HG03045 (cell line): ENCODE measurements around the gene ATE1.

ENCODE experiments used
- ATAC-seq: cut with Tn5 transposase; IDR thresholded peaks from one replicate; pipeline ENCODE4 v1.9.1; 2021; ENCODE audit warnings: mild to moderate bottlenecking, moderate library complexity; ENCODE audit not compliant: unreplicated experiment

ATE1 gene

DNA sequence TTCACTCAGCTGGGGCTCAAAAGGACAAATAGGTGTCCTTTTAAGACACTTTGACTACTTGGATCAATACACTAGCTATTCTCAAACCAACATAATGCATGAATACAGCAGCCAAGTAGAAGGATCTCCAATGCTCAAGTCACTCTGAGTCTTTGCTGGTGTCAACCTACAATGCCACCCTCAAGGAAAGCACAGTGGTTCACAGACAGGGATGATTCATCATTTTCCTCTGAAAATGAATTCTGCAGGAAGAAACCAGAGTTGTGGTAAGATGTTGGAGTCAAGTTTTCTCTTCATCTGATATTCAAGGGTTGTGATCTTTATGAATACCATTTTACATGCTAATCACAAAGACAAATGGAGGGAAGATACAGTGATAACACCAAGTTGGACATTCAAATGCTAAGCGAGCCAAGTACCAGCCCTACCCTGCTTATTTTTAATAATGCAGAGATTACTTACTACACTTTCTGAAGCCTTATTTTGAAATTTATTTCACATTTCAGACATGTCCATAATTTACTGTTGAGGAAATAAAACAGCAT, 186.5 kb downstream of the ATE1 start:
- ATAC-seq: no peak

DNA sequence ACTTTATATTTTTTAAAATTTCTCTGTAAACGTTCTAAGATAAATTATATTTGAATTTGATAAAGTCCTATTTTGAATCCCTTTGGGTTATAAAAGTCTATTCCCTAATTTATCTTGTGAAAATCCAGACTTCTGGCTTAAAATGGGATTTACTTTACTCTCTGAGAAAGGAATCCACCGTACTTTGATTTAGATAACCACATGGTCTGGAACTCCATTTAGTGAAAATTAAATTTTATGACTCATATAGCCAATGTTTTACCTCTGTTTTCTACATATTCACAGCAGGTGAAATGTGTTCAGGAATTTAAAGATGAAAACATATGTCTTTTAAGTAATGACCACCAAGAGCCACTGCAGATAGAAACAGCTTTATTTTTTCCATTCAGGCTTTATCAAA, 187.8 kb downstream of the ATE1 start:
- no peak for ATAC-seq

DNA sequence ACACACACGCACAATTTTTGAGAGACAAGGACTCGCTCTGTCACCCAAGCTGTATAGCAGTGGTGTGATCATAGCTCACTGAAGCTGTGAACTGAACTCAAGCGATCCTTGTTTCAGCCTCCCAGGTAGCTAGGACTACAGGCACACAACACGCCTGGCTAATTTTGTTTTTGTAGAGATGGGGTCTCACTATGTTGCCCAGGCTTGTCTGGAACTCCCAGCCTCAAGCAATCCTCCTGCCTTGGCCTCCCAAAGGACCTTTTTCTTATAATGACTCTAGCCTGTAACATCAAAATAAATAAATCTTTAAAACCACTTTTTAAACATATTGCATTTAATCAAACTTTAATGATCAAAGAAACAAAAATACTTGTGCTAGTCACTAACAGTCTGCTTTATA, 188.7 kb downstream of the ATE1 start:
- ATAC-seq: no peak

DNA sequence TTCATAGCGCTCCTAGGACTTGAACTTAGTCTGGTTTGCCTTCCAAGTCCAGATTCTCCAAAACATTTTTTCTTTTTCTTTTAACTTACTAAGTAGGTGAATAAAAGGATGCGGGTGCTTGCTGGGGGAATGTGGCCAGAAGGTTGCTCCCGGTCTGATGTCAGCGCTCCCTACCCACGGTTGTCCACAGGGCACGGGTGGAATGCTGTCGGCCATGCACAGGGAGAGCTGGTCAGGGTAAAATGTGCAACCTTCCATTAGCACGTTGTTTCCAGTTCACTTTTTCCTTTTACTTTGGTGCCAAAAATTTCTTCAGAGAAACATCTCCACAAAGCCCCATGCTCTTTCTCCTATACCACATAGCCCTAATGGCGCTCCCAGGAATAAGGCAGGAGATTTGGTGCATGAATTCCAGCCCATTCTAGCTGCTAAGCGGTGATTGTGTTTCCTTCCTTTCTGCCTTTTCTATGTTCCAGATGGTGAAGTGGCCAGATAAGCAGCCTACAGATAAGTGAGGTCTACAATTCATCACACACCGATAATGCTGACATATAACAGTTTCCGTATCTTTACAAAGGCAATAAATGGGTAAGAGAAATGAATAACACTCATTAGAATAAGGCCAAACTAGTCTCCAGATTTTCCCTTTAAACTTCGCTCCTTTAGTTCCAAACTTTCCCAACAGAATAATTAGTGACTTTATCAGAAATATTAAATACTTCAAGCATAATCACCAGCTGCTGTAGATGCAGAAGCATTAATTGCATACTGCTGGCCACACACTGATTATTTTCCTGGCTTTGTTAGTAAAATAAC, 191.3 kb downstream of the ATE1 start:
- ATAC-seq: no peak

DNA sequence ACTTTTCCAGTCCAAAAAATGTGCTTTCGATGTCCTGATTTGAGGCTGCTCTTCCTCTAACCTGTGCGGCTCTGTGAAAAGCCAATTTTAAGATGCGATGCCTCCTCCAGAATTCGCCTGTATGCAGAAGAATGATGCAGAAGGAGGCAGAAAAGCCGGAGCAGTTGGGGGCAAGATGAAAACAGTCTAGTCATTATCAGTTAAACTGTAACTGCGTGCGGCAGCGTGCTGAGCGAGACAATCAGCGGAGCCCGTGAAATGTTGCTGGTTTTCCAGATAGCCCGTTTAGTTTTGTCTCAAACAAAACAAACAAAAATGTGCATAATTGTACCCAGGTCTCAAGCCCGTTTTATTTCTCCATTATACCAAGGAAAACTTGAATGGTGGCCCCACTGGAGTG, 192.6 kb downstream of the ATE1 start:
- ATAC-seq: no peak

DNA sequence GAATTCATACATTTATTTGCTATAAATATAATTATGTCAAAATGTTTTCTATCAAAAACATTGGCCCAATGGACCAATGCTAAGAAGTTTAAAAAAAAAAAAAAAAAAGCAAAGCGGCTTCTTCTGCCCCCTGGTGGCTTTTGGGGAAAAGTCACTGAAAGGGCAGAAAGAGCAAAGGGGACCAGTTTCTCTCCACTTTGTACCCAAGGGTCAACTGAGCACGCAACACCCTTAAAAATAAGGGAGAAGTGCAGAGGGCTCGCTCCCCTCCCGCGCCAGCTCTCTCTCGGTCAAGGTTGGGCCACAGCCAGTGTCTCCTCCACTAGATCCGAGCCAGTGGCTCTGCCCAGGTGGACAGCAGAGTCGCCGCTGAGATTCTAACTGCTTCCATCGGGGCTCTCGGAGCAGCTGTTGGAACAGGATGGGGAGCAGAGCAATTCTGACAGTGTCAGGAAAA, 193.2 kb downstream of the ATE1 start:
- no peak for ATAC-seq

DNA sequence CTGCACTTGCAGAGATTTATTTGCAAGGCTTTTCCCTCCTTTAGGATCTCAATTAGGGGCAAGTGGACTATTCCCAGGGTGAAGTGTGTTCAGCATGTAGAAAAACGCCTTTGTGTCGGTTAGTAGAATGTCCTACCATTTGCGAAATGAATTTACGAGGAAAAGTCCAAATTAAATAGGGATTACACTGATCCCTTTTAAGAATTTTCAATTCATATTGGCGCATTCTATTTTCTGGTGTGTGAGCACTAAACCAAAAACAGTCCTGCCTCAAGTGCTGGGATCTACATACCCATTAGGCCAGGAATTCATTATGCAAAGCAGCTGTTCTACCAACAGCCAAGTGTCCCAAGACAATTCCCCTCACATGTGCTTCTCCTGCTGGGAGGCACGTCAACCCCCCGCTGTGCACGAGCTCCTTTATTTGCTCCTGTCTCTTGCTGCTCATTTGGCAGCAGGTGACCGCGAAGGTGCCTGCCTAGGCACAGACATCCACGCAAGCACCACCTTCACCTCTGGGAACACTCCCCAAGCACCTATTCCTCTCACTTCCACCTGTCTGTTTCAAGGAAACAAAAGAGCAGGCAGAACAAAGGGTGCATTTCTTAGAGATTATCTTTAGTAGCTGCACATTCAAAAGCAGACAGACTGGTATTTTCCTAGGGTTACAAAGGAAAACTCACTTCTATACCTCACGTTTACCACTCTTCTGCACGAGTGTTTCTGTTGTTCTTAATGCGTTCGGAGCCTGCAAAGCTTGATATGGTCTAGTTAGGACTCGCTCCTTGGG, 195.0 kb downstream of the ATE1 start:
- ATAC-seq: no peak

DNA sequence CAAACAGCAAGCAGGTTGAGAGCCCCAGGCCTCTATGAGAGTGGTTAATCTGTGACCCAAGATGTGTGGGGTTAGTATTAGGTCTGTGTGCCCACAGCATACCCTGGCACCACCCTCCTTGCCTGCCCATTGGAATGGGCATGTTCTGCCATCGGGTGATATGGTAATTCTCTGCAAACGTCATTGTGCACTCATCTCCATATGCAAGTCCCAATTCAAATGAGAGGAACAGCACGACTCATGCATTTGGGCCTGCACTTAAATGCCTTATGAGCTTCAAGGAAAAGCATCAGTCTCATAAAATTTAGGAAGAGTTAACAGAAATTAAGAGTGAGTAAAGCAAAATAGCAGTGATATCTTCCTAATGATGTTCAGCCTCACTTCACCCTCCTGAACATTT, 195.7 kb downstream of the ATE1 start:
- ATAC-seq: no peak

DNA sequence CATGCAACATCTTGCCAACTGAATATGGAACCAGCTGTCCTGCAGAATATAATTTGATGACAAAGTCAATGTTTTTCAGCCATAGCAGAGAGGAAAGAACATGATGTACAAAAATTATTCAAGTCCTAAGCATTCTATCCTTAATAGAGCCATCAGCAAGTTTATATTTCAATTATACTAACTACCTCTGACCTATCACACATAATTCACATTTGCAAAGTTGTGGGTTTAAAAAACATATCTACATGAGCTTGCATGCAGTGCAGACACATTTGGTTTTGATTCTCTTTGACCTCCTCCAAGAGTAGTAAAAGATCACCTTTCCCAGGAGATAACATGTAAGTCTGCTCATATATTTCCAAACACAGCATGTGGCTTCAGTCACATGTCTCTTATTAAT, 203.5 kb downstream of the ATE1 start:
- no peak for ATAC-seq

DNA sequence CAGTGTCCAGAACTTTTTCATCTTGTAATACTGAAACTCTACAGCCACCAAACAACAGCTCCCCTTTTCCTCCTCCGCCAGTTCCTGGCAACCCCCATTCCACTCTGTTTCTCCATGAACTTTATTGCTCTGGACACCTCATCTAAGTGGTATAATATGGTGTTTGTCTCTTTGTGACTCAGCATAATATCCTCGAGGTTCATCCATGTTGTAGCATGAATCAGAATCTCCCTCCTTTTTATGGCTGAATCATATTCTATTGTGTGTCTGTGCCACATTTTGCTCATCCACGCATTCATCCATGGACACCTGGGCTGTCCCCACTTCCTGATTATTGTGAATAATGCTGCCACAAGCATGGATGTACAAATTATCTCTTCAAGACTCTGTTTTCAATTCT, 205.2 kb downstream of the ATE1 start:
- ATAC-seq: no peak

DNA sequence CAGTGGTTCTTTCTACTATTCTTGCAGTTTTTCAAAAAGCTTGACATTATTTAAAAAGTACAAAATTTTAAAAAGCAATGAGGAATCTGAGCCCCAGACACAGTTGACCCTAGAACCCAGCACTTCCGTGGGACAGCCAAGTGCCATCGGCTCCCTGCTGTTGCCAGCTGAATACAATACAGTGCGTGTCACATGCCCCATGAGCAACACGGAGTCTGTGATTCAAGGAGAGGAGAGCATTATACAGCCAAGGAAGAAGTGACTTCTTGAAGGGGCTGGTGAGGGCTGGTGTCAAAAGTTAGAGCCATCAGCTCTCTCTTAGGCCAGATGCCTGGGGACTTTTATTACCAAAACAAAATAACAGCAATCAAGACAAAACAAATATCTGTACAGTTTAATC, 206.6 kb downstream of the ATE1 start:
- no peak for ATAC-seq

DNA sequence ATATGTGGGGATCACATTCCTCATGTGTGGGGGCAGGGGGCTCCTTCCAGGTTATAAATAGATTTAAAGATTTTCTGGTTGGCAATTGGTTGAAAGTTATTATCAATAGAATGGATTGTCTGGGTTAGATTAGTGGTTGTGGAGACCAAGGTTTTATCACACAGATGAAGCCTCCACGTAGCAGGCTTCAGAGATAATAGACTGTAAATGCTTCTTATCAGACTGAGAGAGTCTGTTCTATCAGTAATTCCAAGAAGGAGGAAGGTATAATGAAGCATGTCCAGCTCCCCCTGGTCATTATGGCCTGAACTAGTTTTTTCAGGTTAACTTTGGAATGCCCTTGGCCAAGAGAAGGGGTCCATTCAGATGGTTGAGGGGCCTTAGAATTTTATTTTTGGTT, 211.9 kb downstream of the ATE1 start:
- no peak for ATAC-seq

DNA sequence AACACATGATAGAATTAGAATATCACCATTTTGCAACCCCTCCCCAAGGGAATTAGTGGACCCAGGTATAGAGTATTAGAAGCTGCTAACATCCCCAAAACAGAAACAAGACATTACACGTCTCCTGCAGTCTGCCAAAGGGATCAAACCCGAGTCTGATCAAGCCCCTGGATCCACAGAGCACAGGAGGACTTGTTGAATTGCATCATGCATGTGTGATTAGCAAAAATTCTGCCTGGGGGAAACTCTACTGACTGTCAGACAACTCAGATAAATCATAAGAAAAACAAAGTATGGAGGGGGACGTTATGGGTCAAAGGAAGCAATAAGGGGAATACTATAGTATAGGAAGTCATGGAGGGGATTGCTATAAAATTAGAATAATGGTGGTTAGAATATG, 212.8 kb downstream of the ATE1 start:
- ATAC-seq: no peak

DNA sequence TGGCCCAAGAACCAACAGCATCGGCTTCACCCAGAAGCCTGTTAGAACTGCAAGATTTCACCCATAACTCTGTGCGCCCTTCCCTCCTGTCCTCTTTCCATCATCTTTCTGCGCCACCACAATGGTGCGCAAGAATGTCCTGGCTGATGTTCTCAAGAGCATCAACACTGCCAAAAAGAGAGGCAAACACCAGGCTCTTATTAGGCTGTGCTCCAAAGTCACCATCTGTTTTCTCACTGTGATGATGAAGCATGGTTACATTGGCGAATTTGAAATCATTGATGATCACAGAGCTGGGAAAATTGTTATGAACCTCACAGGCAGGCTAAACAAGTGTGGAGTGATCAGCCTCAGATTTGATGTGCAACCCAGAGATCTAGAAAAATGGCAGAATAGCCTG, 214.3 kb downstream of the ATE1 start:
- ATAC-seq: no peak

DNA sequence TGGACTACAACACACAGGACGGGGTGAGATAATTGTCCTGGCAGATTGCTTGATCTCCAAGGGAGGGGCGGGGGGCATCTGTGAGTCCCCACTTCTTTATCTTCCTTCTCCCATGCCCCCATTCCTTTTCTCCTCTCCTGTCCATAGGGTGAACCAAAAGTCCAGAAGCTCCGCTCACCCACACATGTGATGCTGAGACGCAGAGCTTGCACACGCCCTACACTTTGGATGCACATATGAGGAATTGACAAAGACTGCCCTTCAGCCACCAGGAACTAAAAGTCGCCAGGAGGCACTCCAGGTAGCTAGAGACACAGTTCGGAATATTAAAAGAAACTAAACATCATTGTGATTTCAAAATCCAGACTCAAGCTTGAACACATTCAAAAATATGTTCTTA, 216.9 kb downstream of the ATE1 start:
- no peak for ATAC-seq

DNA sequence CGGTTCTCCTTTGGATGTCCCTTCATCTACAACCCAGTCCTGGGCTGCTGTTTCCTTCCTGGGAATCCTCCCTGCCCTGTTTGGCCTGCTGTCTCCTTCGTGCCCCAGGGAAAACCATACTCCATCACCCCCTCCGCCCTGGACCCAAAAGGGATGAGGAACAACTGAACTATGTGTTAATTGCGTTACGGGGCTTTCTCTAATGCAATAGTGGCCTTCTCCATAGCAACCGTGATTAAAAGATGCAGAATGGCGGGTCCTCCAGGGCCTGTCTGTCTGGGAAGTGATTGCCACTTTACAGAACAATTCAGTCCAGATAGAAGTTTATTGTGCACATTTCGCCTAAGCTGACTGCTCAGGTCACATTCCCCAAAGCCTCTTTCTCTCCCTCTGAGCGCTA, 217.6 kb downstream of the ATE1 start:
- no peak for ATAC-seq

DNA sequence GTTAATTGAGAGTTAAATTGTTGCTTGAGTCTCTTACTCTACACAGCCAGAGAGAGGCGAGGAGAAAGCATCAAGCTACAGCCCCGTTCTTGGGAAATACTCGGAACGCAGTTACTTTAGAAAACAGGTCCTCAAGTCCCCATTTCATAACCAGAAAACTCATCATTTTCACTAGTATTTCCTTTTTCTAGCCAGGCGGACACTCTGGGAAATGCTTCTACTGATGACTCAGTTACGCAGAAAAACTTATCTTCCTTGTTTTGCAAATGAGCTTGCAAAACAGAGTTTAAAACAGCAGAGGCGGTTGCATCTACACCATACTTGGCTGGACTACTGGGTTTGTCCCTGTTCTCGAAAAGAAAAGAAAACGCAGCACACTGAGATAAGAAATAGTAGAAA, 218.2 kb downstream of the ATE1 start:
- no peak for ATAC-seq

DNA sequence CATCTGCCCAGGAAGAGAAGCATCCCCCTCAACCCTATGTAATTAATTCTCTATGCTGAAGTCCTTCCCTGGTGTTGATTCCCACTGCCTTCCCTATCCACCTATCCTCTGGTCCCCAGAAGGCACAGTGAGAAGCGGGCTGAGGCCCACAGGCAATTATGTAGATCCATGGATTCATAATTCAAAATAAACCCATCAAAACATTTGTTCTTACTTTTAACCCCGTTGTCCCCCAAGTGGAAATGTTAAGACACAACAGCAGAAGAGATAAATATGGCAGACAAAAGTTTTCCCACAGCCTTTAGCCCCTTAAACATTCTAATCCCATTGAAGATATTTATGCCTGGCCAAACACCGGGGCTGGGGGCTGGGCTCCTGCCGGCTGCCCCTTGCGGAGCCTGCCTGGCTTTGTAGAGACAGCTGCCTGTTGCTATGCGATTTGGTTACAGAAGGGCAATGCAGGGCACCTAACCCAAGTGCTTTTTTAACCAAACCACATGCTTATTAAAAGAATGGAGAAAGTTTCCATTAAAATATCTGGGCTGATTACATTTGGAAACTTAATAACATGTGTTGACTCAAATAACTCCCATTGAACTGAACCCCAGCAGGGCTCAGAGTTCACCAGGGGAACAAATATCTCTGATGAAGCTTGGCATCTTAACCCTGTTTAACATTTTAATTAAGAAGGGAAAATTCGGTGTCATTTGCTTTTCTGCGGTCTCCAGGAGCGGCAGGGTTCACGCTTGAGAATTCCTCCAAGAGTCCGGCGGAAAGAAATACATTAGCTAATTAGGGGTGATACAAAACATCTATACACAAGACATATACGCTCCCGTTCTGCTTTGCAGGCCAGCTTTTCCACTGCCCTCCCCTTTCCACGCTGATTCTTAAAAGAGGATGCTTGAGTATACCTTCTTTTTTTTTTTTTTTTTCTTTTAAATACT, 218.8 kb downstream of the ATE1 start:
- ATAC-seq: no peak

DNA sequence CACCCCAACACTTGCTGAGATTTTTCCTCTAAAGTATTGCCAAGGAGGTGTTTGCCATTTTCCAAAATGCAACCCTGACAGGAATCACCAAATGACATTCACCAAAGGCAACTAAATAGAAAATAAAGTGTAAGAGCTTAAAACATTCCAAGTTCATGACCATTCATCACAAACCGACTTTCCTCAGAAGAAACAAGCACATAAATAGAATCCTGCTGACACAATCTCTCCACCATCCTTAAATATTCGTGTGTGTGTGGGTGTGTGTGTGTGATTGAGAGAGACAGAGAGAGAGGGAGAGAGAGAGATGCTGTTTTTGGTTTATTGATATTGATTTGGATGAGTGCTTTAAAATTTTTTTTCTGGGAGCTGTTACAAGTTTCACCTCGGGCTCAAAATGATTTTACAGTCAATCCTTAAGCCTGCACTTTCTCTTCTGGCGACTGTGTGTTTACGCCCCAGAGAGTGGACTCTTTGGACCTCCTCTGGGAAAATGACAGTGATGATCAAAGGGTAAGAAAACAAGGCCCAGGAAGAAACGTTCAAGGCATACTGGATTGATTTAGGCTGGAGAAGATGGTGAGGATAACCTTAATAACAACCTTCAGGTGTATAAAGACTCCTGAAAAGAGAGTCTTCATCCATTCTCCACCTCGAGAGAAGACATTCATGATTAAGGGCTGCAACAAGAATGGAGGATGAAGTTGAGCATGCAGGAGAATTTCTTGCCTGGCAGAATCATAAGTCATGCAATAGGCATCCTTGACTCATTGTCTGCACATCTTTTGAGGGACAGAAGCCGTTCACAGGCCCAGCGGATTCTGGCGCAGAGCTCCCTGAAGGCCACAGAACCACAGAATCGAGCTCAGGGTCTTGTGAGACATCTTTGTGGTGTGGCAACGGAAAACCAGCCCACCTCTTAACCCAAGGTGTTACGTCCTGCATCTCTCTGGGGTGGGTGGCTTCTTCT, 225.2 kb downstream of the ATE1 start:
- no peak for ATAC-seq

DNA sequence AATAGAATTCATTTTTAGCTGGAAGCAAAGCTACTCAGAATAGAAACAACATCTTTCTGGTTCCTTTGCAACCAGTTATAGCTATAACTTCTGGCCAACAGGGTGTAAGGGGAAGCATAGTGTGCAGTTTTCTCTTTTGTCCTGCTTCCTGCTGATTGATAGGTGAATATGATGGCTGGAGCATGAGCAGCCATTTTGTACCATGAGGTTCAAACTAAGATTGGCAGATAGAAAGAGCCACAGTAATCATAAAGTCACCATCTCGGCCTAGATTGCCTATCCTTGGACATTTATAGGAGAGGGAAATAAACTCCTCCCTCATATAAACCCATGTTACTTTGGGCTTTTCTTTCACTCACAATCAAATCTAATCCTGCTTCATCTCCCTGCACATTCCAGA, 227.4 kb downstream of the ATE1 start:
- no peak for ATAC-seq
